CD4-positive, alpha-beta T cell (primary cell): Measurements from ENCODE around the gene PSEN1. TPM values are rescaled to one million over a fixed set of nuclear protein-coding genes. Genes with fewer than 3 reads are reported as not detected.

Experiments used
- ATAC-seq: fragments of 200-7000 bp; cut with Tn5 transposase; one replicate; pipeline ENCODE4 v1.10.0; 2022; ENCODE audit warnings: mild to moderate bottlenecking; ENCODE audit not compliant: poor library complexity
- CTCF ChIA-PET: fragments of 350-600 bp; sonication (Branson Sonifier 250); formaldehyde crosslinking; loops from one replicate; lab custom pipeline; 2021; ENCODE audit warnings: antibody characterized with exemption, inconsistent platforms; lab: Charles Lee
- POLR2A ChIA-PET: fragments of 350-600 bp; sonication (Branson Sonifier 250); formaldehyde crosslinking; loops from one replicate; lab custom pipeline; 2021; ENCODE audit warnings: antibody characterized with exemption, inconsistent platforms; lab: Charles Lee
- DNase-seq, 14 experiments: peaks; one replicate each; pipeline ENCODE4 v3.0.0-alpha.2; 2013 to 2020; ENCODE audit warnings: mixed read lengths in 2 of 14
- H3K27ac ChIP-seq, 2 donors: one replicate each; pipeline versions ENCODE4 v1.5.1 to v1.7.0; 2013; ENCODE audit warnings: low read length in 2 of 2, low read depth in 1 of 2, mild to moderate bottlenecking in 1 of 2
- H3K27me3 ChIP-seq, 2 experiments: 1 replicate in 1 of 2; 2 replicates in 1 of 2; pipeline versions ENCODE4 v1.6.1 to v1.7.0; 2013; ENCODE audit warnings: low read length in 2 of 2, control low read depth in 1 of 2, mild to moderate bottlenecking in 1 of 2, moderate library complexity in 1 of 2; ENCODE audit not compliant: insufficient read depth in 2 of 2, control insufficient read depth in 1 of 2
- H3K36me3 ChIP-seq: one replicate; pipeline ENCODE4 v1.6.1; 2013; ENCODE audit warnings: low read length, control low read depth; ENCODE audit not compliant: insufficient read depth
- H3K4me1 ChIP-seq: one replicate; pipeline ENCODE4 v1.6.1; 2013; ENCODE audit warnings: low read length, control low read depth; ENCODE audit not compliant: insufficient read depth
- H3K4me3 ChIP-seq: one replicate; pipeline ENCODE4 v1.5.1; 2013; ENCODE audit warnings: mild to moderate bottlenecking, low read length, moderate library complexity
- H3K9me3 ChIP-seq, 2 experiments: 1 replicate in 1 of 2; 2 replicates in 1 of 2; pipeline versions ENCODE4 v1.6.1 to v1.7.0; 2013; ENCODE audit warnings: low read length in 2 of 2, mild to moderate bottlenecking in 2 of 2, control low read depth in 1 of 2, moderate library complexity in 1 of 2; ENCODE audit not compliant: control insufficient read depth in 1 of 2, insufficient read depth in 1 of 2
- H3K27ac Mint-ChIP-seq: one replicate; pipeline ENCODE4 v1.8.0; 2020; ENCODE audit warnings: mixed read lengths
- H3K27me3 Mint-ChIP-seq: one replicate; pipeline ENCODE4 v1.8.0; 2021; ENCODE audit warnings: mixed read lengths
- H3K36me3 Mint-ChIP-seq: one replicate; pipeline ENCODE4 v1.8.0; 2021; ENCODE audit warnings: low read depth, mixed read lengths
- H3K4me1 Mint-ChIP-seq: one replicate; pipeline ENCODE4 v1.8.0; 2021; ENCODE audit warnings: low read depth, mixed read lengths
- H3K4me3 Mint-ChIP-seq: one replicate; pipeline ENCODE4 v1.8.0; 2020; ENCODE audit warnings: mild to moderate bottlenecking, mixed read lengths
- H3K9me3 Mint-ChIP-seq: one replicate; pipeline ENCODE4 v1.8.0; 2020; ENCODE audit warnings: mixed read lengths
- CTCF ChIP-seq: fragments of 200-600 bp; IDR thresholded peaks from one replicate; pipeline ENCODE4 v1.8.0; 2022; ENCODE audit warnings: antibody characterized with exemption, mild to moderate bottlenecking
- intact Hi-C, 2 experiments: fragments of 100-400 bp; cut with DNase I in 1 of 2; cut with micrococcal nuclease in 1 of 2; formaldehyde crosslinking; loops; one replicate each; pipeline versions ENCODE4 v1.15.1 to v1.9.0; 2023 to 2025; cut with DNase I, micrococcal nuclease
- total RNA-seq, 174 experiments: library from RNA in 2 of 174; stranded (reverse) in 2 of 174; gene quantifications; one replicate each; pipeline ENCODE4 v1.2.3 and lab custom pipeline; 2021 to 2026

PSEN1 gene
- total RNA-seq, 2 experiments from 2014 or later, result 27.1 to 28.3 TPM

- ATAC-seq (no peak), DNase-seq (no peak)
- H3K36me3 Mint-ChIP-seq, result peaks cover 81% of the 10 kb centered on the region
- H3K9me3 Mint-ChIP-seq, result no peaks in the 10 kb centered on the region
- no peak overlapping the region for H3K4me3 Mint-ChIP-seq
- H3K4me1 ChIP-seq, result no peaks in the 10 kb centered on the region
- intact Hi-C loops, result no loop called here
- TF ChIP-seq CTCF, result no peak
- POLR2A ChIA-PET, result no interaction called here
- H3K27ac Mint-ChIP-seq, result no peak overlapping the region
- H3K27ac ChIP-seq, result no peak overlapping the region
- H3K4me3 ChIP-seq, result no peak overlapping the region
- no peaks in the 10 kb centered on the region for H3K4me1 Mint-ChIP-seq
- no peaks in the 10 kb centered on the region for H3K9me3 ChIP-seq
- CTCF ChIA-PET, result interaction anchor here (2.0 kb wide), 1 partner anchor 11 kb away, joined by 7 read pairs; no protein-coding TSS in a partner anchor
- no peaks in the 10 kb centered on the region for H3K27me3 ChIP-seq
- peaks cover 60% of the 10 kb centered on the region for H3K36me3 ChIP-seq
- H3K27me3 Mint-ChIP-seq, result no peaks in the 10 kb centered on the region
Observed at GRCh38 chr14:73162251-73162650, 25.9 kb downstream of the PSEN1 start.

- H3K4me1 ChIP-seq, result no peaks in the 10 kb centered on the region
- no peaks in the 10 kb centered on the region for H3K27me3 ChIP-seq
- ChIA-PET CTCF (no interaction called here), POLR2A (no interaction called here)
- H3K27ac ChIP-seq, result no peak overlapping the region
- DNase-seq (no peak), ATAC-seq (no peak)
- Mint-ChIP-seq H3K4me1 (no peaks in the 10 kb centered on the region), H3K27ac (no peak overlapping the region), H3K36me3 (peaks cover 82% of the 10 kb centered on the region), H3K27me3 (no peaks in the 10 kb centered on the region), H3K4me3 (no peak overlapping the region), H3K9me3 (no peaks in the 10 kb centered on the region)
- peaks cover 59% of the 10 kb centered on the region for H3K36me3 ChIP-seq
- intact Hi-C loops, result no loop called here
- H3K4me3 ChIP-seq, result no peak overlapping the region
- no peak for TF ChIP-seq CTCF
- H3K9me3 ChIP-seq, result no peaks in the 10 kb centered on the region
Observed at GRCh38 chr14:73166399-73166798, 30.1 kb downstream of the PSEN1 start.

- ChIA-PET POLR2A (interaction anchor here (0.7 kb wide), 1 partner anchor 107 kb away, joined by 3 read pairs; no protein-coding TSS in a partner anchor), CTCF (no interaction called here)
- intact Hi-C loops, result no loop called here
- Mint-ChIP-seq H3K36me3 (peaks cover 87% of the 10 kb centered on the region), H3K4me3 (no peak overlapping the region), H3K4me1 (no peaks in the 10 kb centered on the region), H3K9me3 (no peaks in the 10 kb centered on the region), H3K27ac (no peak overlapping the region), H3K27me3 (no peaks in the 10 kb centered on the region)
- Histone ChIP-seq H3K4me1 (no peaks in the 10 kb centered on the region), H3K36me3 (peaks cover 64% of the 10 kb centered on the region), H3K4me3 (no peak overlapping the region), H3K27ac (no peak overlapping the region), H3K27me3 (no peaks in the 10 kb centered on the region), H3K9me3 (no peaks in the 10 kb centered on the region)
- TF ChIP-seq CTCF, result no peak
- DNase-seq, result no peak
- no peak for ATAC-seq
Observed at GRCh38 chr14:73167727-73168126, 31.4 kb downstream of the PSEN1 start.
